CD4-positive, alpha-beta T cell treated with Interleukin-6 at 100 ng/mL for 8 hours (primary cell): ENCODE results near the gene CYP8B1.
"Not testable (repeated sequence)": the region's sequence is repeated elsewhere in the genome, so short reads cannot be mapped to it uniquely, and the experiment has no call there.

Experiments
- DNase-seq: peaks from one replicate; pipeline ENCODE4 v3.0.0-alpha.2; 2020; ENCODE audit warnings: mixed read lengths, low spot score

The CYP8B1 gene

DNA sequence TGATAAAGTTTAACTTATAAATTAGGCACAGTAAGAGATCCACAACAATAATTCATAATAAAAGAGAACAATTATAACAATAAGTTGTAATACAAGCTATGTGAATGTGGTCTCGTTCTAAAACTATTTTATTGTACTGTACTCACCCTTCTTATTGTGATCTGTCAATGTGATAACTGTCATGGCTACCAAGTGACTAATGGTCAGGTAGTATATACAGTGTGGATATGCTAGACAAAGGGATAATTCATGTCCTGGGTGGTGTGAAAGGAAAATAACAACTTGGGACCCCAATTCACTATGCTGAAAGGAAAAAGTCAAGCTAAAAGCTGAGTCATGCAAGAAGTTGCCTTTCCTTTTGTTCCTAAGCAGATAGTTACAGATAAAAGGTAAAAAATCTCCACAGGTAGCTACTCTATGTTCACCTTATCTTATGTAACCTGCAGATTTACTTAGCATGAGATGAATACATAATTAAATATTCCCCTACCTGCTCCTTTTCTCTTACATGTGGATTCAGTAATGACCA, 10.7 kb upstream of the CYP8B1 start:
- DNase-seq: no peak

DNA sequence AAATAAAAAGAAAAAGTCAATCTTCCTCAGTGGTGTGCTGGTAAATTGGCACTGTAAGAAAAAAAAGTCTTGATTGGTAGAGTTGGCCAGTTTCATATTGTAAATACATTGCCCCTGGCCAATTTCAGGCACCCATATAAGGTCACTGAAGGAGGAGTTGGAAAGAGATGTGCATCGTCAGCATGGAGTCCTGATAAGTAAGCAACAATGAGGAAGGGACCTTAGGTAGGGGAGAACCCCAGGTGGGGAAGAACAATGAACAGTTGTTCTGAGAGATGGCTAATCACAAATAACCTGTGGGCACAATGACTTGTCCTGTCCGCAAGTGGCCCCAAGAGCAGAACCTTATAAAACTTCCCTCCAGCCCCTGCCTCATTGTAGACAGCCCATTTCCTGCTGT, 8.6 kb upstream of the CYP8B1 start:
- no peak for DNase-seq

DNA sequence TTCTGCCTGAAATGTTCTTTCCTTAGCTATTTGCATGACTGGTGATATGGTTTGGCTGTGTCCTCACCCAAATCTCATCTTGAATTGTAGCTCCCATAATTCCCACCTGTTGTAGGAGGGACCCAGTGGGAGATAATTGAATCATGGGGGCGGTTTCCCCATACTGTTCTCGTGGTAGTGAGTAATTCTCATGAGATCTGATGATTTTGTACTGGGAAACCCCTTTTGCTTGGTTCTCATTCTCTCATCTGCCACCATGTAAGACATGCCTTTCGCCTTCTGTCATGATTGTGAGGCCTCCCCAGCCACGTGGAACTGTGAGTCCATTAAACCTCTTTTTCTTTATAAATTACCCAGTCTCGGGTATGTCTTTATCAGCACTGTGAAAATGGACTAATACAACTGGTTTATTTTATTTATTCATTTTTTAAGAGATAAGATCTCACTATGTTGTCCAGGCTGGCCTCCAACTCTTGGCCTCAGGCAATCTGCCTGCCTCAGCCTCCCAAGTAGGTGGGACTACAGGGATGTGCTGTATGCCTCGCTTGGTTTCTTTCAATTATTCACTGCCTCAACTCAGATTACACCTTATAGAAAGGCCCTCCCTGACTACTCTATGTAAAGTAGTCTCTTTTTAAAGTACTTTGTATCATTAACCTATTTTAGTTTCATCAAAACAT, 7.7 kb upstream of the CYP8B1 start:
- not testable (repeated sequence) for DNase-seq

DNA sequence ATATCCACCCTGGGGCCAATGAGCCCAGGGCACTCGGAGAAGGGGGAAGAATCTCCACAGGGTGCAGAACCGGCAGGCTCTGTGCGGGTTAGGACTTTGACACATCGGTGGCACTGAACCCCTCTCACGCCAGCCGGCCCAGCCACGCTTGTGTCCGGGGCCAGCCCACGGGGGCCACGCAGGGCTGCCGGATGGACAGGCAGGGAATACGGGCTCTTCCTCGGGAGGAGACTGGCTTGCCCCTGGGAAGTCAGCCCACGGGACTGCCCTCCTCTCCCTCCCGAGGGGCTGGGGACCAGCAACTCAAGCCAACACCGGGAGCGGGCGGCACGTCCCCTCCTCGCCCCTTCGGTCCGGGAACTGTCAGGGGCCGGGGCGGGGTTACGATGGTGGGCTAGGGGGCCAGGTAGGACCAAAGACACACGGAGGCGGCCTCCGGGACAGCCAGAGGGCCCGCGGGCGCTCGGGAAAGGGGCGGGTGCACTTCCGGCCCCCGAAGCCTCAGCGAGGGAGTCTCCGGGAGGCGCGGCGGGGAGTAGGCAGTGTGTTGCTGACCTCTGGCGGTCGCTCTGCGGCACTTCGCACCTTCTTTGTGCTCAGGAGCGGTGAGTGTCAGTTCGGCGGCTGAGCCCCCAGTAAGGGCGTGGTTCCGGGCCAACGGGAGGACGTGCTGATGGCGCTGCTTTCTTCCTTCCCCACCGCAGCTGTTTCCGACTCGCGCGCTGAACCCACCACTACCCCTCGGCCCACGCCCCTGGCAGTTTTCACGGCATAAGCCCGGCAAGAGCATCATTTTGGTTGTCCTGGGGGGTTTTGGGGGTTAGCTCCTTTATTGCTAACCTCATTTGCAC, 5.1 kb upstream of the CYP8B1 start:
- DNase-seq: peak; percentile 91

DNA sequence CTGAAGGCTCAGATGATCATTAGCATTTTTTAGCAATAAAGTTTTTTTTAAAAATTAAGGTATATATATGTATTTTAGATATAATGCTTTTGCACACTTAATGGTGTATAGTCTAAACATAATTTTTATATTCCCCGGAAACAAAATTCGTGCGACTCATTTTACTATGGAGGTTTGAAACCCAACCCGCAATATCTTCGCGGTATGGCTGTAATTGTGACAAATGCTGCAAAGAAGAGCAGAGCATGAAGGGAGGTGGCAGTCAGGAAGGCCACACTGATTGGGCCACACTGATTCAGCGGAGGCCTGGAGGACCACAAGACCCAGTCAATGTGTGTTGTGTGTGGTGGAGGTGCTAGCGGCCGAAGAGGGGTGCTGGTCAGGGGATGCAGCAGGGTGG, 4.5 kb upstream of the CYP8B1 start:
- no peak for DNase-seq

DNA sequence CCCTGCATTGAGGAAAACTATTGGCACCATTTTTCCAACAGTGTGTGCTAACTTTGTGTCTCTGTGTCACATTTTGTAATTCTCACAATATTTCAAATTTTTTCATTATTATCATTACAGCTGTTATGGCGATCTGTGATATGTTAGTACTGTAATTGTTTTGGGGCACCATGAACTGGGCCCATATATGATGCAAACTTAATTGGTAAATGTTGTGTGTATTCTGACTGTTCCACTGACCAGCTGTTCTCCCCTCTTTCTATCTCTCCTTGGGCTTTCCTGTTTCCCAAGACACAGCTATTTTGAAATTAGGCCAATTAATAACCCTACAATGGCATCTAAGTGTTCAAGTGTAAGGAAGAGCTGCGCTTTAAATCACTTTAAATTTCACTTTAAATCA, 2.2 kb upstream of the CYP8B1 start:
- no peak for DNase-seq

DNA sequence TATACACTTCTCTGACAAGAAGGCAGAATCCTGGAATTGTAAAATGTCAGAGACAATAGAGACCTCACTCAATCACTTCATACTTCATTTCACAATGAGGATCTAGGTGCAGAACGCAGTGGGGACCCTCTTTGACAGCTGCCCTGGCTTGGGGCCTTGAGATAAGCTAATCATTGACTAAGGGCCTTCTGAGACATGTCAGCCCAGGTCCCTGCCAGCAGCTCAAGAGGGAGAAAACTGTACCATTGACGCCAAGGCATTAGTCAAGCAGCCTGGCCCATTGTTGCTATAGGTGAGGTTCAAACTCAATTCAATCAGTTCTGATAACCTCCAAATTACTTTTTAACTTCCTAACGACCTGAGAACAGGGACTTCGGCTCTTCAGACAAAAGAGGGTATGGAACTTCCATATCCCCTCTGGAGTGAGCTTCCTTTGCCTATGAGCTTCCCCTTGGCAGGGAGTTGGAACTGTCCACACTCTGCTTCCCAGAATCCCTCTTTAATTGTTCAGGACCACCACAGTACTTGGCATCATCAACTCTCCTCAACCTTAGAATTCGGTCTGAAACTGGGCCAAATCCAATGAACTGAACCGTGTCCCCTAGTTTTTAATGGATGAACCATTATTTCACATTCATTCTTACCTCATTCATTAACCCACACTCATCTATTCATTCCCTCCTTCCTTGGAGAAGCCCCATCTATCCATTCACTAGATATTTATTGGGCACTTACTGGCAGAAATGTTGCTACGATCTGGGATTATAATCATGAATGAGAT, 1.5 kb upstream of the CYP8B1 start:
- DNase-seq: no peak

DNA sequence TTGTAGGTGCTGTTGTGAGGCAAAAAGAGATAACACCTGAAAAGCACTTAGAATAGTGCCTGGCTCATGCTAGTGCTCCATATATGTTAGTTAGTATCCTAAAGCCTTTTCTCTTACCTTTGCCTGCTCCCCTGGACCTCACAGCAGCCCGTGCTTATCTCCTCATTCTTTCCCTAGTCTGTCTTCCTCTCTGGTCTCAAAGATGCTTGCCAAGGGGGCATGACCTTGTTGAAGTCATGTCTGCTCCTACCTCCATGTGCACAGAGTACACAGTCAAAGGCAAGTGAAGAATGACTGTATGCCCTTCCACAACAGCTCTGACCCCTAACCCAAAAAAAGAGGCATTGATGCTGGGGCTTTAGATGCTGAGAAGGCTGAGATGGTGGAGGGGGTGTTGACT, 722 bp upstream of the CYP8B1 start:
- DNase-seq: no peak

DNA sequence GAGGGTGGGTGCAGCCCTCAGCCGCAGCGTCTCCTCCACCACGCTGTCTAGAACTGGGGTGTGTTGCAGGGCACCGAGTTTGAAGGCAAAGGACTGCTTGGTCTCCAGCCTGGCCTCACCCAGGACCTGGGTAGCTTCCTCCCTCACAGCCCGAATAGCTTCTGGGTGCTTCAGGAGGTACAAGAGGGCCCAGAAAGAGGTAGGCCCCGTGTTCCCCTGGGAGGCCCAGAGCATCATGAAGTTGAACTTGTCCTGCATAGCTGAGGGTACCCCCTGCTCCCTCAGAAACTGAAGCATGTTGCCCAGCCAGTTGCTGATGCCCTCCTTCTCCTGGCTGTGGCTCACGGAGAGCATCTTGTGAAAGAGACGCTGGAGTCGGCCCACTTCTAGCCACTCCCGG, 930 bp downstream of the CYP8B1 start:
- no peak for DNase-seq

DNA sequence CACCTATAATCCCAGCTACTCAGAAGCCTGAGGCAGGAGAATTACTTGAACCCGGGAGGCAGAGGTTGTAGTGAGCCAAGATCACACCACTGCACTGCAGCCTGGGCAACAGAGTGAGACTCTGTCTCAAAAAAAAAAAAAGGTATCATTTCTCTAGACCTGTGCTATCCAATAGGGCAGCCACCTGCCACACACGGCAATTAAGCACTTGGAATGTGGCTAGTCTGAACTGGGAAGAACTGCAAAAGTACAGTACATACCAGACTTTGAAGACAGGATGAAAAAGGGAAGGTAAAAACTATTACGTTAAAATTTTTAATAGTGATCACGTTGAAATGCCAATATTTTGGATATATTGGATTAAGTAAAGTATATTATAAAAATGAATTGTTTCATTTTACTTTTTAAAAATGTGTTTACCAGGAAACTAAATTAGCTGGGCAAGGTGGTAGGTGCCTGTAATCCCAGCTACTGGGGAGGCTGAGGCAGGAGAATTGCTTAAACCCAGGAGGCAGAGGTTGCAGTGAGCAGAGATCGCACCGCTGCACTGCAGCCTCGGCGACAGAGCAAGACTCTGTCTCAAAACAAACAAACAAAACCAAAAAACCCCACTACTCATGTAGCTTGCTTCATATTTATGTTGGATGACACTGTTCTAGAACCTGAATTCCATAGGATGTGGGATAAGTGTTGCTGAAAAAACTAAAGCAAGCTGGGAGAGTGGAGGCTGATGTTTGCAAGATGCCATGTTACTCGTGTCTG, 2.3 kb downstream of the CYP8B1 start:
- DNase-seq: no peak

DNA sequence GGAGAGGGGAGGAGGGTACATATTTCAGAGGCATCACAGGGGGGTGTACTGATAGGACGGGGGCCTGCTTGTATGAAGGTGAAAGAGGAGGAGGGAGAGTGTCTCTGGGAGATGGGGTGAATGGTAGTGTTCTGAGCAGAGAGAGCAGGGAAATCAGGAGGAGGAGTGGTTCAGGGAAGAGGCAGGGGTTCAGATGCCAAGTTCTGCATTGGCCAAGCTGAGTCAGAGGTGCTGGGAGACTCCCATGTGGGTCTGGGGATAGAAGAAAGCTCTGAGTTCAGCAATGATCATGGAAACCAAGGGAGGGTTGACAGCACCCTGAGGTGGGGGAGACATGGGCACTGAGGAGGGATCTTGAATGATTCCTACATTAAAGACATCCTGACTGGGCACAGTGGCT, 3.0 kb downstream of the CYP8B1 start:
- no peak for DNase-seq

DNA sequence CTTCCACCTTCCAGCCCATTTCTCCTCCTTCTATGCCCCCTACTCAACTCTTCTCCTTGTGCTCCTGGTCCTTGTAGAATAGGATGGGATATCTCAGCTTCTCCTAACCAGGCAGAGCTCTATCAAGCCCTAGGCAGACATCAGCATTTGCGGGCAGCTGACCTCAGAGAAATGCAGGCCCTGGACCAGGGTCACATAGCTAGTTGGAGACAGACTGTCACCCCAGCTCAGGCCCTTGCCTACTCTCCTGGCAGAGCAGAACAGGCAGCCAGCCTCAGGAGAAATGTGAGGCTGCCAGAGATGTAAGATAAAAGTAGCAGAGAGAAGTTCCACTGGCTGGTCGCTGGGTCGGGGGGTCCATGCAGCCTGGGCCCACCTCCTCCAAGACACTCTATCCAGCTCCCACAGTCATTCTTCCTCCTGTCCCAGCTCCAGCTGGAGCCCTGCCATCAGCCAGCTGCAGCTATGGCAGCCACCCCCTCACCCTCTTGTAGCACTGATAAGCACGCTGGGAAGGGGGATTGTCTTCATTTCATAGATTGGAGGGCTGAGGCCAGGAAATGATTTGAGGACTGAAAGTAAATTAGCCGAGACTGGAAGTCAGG, 4.0 kb downstream of the CYP8B1 start:
- no peak for DNase-seq

DNA sequence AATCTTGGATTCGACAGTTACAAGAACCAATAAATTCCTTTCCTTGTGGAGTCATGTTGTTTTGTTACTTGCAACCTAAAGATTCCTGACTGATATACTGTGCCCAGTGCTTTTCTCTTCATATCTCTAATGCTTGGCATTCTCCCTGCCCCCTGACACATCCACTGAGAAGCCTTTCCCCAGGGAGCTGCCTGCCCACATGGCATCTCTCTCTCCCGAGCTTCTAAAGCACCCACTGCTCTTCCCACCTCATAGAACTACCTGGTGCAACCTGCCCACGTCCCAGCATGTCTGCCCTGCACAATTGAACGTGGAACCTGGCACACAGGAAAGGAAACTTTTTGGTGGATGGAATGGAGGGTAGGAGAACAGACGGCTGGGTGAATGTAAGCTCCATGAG, 6.8 kb downstream of the CYP8B1 start:
- no peak for DNase-seq

DNA sequence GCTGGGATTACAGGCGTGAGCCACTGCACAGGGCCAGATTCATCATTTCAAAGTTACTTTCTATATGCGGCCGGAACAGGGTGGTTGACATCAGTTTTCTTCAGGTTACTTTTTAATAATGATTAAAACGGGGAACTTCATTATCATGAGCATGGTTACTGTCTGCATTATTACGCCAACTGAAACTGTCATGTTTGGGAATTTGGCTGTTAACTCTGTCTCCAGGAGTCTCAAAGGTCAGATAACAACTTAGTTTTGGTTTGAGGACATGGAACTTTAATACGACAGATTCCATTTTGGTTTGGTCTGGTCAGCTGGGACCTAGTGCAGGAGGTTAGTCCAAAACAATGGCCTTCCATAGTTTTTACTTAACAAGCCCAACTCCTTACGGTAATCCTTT, 8.5 kb downstream of the CYP8B1 start:
- no peak for DNase-seq

DNA sequence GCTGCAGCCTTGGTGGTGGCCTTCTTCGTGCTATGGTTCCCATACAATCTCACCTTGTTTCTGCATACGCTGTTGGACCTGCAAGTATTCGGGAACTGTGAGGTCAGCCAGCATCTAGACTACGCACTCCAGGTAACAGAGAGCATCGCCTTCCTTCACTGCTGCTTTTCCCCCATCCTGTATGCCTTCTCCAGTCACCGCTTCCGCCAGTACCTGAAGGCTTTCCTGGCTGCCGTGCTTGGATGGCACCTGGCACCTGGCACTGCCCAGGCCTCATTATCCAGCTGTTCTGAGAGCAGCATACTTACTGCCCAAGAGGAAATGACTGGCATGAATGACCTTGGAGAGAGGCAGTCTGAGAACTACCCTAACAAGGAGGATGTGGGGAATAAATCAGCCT, 10.4 kb downstream of the CYP8B1 start:
- DNase-seq: no peak

DNA sequence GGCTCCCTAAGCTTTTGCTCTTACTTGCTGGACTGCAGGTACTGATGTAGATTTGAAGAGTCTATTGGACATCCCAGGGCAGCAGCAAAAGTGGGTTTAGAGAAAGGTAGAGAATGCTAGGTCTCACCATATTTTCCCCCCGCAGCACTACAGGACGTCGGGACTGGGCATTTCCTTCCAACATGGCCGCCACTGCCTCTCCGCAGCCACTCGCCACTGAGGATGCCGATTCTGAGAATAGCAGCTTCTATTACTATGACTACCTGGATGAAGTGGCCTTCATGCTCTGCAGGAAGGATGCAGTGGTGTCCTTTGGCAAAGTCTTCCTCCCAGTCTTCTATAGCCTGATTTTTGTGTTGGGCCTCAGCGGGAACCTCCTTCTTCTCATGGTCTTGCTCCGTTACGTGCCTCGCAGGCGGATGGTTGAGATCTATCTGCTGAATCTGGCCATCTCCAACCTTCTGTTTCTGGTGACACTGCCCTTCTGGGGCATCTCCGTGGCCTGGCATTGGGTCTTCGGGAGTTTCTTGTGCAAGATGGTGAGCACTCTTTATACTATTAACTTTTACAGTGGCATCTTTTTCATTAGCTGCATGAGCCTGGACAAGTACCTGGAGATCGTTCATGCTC, 11.2 kb downstream of the CYP8B1 start:
- DNase-seq: no peak

DNA sequence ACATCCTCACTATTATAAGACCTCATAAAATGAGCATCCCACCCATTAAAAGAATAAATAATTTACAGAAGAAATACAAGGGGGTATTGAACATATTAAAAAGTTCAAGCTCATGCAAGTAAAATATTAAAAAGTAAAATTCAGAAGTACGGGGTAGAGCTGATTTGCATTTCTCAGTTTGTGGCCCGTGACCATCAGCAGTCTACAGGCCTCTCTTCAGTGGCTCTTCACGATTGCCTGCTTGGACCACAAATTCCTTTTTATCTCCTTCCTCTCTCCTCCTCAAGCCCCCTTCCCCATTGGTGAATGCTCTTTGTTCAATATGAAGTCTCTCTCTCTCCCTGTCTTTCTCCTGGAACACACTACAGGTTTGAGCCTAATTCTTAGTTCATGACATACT, 19.1 kb downstream of the CYP8B1 start:
- DNase-seq: no peak

DNA sequence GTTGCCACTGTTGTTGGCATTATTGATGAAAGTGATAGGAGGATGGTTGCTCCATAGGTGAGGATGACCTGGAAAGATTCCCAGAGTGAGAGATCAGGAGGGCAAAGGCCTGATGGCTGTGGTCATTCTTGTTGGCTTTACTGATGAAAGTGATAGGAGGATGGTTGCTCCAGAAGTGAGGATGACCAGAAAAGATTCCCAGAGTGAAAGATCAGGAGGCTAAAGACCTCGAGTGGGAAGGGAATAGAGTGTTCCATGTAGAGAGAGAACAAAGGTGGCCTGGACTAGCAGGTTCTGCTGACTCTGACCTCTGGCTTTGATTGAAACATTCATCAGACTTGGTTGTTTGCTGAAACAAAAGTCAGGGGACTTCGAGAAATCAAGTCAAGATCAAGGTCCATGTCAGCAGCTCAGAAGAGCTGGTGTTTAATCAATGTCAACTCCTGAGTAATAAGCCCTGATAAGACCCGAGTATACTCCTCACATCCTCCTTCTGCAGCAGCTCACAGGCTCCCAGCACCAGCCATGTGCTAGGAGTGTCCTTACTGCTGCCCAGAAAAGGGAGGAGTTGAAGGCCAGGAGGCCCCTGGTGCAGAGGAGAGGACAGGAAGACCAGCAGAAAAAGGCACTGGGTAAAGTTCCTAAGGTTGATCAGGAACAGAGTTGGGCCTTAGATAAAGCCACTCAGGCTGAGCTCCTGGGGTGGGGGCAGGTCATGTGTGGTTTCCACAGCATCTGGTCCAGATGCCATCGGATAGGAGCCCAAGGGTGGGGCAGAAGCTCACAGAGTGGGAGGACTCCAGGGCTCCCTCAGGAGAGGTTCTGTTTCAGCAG, 19.9 kb downstream of the CYP8B1 start:
- no peak for DNase-seq

DNA sequence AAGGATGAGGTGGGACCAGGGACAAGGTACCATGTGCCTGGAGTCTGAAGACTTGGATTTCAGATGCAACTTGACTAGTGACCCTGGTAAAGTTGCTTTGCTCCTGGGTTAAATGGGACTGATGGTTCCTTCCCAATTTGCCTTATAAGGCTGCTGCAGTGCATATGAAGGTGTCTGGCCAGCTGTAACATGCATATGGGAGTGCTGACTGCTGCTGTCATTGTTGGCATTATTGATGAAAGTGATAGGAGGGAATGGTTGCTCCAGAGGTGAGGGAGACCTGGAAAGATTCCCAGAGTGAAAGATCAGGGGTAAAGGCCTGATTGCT, 20.5 kb downstream of the CYP8B1 start:
- DNase-seq: no peak

DNA sequence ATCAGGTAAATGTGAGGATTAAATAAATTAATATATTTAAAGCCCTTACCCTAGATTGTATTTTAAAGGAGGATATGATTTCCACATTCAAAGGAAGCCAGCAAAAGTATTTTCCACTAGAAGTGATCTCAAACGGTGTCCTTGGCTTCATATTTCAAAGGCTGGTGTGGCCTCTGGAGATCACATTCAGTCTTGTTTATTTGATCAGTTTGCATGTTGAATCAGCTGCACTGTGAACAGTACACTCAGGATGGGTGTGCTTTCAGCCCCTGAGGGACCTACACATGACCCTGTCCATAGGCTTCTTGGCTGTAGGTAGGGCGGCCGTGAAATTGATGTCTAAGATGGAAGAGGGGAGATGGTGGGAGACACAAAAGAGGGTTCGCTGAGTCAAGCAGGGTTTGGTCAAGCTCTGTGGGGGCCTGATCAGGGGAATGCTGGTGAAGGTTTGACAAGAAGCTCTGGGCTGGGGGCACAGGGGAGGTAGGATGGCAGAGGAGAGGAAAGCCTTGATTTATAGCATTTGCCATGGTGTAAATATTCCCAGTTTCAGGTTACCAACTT, 21.9 kb downstream of the CYP8B1 start:
- no peak for DNase-seq
